GM18517 (cell line): ENCODE measurements around the gene CHAF1B.
A peak's percentile ranks its signal among the peaks of the same experiment; 100 is the strongest.
"Not testable (repeated sequence)": the region's sequence is repeated elsewhere in the genome, so short reads cannot be mapped to it uniquely, and the experiment has no call there.

Source experiments
- ATAC-seq: cut with Tn5 transposase; IDR thresholded peaks from one replicate; pipeline ENCODE4 v1.9.1; 2021; ENCODE audit warnings: mild to moderate bottlenecking, moderate library complexity; ENCODE audit not compliant: unreplicated experiment

The CHAF1B gene

GRCh38 chr21:36385233-36386030, at the start of gene CHAF1B:
CHAF1B (plus strand) TSS chr21:36385392; CDS start chr21:36386137, 745 bp downstream.
- peak; percentile 73 for ATAC-seq

- ATAC-seq, result no peak
Measured at GRCh38 chr21:36337099-36337509, 48.1 kb upstream of the CHAF1B start.

GRCh38 chr21:36338975-36339374, 46.2 kb upstream of the CHAF1B start:
- ATAC-seq, result no peak

GRCh38 chr21:36342581-36342980, 42.6 kb upstream of the CHAF1B start:
- not testable (repeated sequence) for ATAC-seq

GRCh38 chr21:36344931-36345330, 40.3 kb upstream of the CHAF1B start:
- no peak for ATAC-seq

- no peak for ATAC-seq
Measured at GRCh38 chr21:36347278-36347961, 37.8 kb upstream of the CHAF1B start.

GRCh38 chr21:36347962-36348328, 37.2 kb upstream of the CHAF1B start:
- no peak for ATAC-seq

GRCh38 chr21:36349315-36349714, 35.9 kb upstream of the CHAF1B start:
- ATAC-seq, result no peak

GRCh38 chr21:36350282-36350910, 34.8 kb upstream of the CHAF1B start:
- no peak for ATAC-seq

- ATAC-seq, result no peak
Measured at GRCh38 chr21:36354918-36355680, 30.1 kb upstream of the CHAF1B start.

GRCh38 chr21:36355868-36356267, 29.3 kb upstream of the CHAF1B start:
- no peak for ATAC-seq

GRCh38 chr21:36359185-36359584, 26.0 kb upstream of the CHAF1B start:
- no peak for ATAC-seq

- ATAC-seq, result no peak
Measured at GRCh38 chr21:36369064-36369685, 16.0 kb upstream of the CHAF1B start.

GRCh38 chr21:36375994-36376393, 9.2 kb upstream of the CHAF1B start:
- ATAC-seq, result no peak

- ATAC-seq, result no peak
Measured at GRCh38 chr21:36377391-36377842, 7.8 kb upstream of the CHAF1B start.

- no peak for ATAC-seq
Measured at GRCh38 chr21:36379251-36379650, 5.9 kb upstream of the CHAF1B start.

- no peak for ATAC-seq
Measured at GRCh38 chr21:36381841-36382589, 3.2 kb upstream of the CHAF1B start.

GRCh38 chr21:36382722-36383121, 2.5 kb upstream of the CHAF1B start:
- not testable (repeated sequence) for ATAC-seq

GRCh38 chr21:36384885-36385232, 333 bp upstream of the CHAF1B start:
- no peak for ATAC-seq
